Activated gamma-delta T cell (primary cell): ENCODE data around the gene GFRA3.

ENCODE experiments used
- DNase-seq: peaks from one replicate; lab custom pipeline; 2025; lab: John Stamatoyannopoulos, UW

GFRA3 gene

GRCh38 chr5:138246822-138247221, 27.6 kb downstream of the GFRA3 start:
- no peak for DNase-seq

DNA sequence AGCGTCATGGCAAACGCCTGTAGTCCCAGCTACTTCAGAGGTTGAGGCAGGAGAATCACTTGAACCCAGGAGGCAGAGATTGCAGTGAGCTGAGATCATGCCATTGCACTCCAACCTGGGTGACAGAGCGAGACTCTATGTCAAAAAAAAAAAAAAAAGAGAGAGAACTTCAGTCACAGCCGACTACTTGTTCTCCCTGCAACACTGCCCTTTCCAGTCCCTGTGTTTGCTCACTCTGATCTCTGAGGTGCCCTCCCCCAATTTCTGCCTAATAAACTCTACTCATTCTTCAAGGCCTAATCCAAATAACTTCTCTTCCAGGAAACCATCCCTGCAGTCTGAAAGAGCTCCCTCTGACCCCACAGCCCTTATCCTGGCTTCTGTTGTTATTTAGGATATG, 28.1 kb downstream of the GFRA3 start:
- DNase-seq, result no peak

- no peak for DNase-seq
These were observed 28.7 kb downstream of the GFRA3 start for GRCh38 chr5:138245717-138246116.

GRCh38 chr5:138243794-138244193, 30.6 kb downstream of the GFRA3 start:
- DNase-seq, result no peak

GRCh38 chr5:138241688-138242571, 32.5 kb downstream of the GFRA3 start:
- DNase-seq, result no peak

GRCh38 chr5:138240650-138241385, 33.6 kb downstream of the GFRA3 start:
- DNase-seq, result no peak

DNA sequence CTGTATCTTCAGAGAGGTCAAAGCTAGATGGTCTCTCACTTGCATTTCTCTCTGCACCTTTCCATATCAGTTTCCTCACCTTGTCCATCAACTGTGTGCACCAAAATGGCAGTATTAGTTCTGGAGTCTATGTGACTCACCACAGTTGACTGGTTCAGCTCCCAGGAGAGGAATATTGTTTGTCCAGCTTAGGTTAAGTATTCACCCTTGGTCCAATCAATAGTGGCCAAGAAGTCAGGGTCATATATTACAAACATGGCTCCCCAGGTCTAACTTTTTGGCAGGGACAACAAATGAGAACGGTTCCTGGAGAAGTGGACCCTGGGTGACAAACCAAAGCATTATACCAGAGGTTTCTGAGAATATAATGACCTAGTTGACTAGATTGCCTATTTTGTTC, 36.4 kb downstream of the GFRA3 start:
- no peak for DNase-seq

GRCh38 chr5:138234651-138235050, 39.8 kb downstream of the GFRA3 start:
- DNase-seq, result no peak

DNA sequence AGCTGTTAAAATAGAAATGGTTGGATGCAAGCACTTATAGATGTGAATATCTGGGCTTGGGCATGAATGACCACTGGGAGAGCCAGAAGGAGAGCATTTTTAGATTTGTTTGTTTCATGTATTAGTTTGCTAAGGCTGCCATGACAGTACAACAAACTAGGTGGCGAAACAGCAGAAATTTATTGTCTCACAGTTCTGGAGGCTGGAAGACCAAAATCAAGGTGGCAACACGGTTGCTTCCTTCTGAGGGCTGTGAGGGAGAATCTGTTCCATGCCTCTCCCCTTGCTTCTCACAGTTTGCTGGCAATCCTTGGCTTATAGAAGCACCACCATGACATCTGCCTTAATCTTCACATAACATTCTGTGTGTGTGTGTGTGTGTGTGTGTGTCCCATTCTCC, 41.1 kb downstream of the GFRA3 start:
- DNase-seq, result no peak

DNA sequence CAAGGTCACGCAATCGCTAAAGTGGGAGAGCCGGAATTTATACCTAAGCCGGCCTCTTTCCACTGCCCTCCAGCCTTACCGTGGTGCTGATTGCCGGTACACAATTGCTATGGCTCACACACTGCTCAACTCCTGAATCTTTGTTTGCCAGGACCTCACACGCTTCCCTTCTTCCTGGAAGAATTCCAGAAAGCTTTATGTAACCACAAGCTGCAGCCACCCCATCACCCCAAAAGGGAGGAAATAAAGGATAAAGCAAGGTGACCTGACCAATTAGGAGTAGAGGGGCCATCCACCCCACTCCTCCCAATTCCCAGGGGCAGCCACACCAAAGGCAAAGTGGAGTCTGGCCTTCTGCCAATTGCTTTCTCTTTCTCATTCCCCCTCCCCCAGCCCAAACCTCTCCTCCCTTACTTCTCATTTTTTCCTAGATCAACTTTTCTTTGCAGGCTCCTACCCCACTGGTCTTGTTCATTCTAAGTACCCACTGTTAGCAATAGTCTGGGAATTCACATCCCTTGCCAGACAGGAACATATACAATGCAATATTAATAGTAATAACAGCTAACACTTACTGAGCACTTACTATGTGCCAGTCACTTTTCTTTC, 43.3 kb downstream of the GFRA3 start:
- DNase-seq, result no peak

- DNase-seq, result no peak
These were observed 44.2 kb downstream of the GFRA3 start for GRCh38 chr5:138230261-138230660.

DNA sequence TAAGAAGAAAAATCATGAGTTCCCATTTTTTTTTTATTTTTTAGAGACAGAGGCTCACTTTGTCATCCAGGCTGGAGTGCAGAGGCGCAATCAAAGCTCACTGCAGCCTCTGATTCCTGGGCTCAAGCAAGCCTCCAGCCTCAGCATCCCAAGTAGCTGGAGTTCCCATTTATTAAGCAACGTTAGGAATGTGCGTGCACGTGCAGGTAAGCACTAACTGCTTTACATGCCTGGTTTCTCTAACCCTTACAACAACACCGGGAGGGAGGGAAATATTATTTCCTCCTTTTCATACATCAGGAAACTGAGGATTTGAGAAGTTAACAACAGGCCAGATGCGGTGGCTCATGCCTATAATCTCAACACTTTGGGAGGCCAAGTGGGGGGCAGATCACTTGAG, 45.0 kb downstream of the GFRA3 start:
- DNase-seq, result no peak

GRCh38 chr5:138226910-138227309, 47.5 kb downstream of the GFRA3 start:
- DNase-seq, result no peak

DNA sequence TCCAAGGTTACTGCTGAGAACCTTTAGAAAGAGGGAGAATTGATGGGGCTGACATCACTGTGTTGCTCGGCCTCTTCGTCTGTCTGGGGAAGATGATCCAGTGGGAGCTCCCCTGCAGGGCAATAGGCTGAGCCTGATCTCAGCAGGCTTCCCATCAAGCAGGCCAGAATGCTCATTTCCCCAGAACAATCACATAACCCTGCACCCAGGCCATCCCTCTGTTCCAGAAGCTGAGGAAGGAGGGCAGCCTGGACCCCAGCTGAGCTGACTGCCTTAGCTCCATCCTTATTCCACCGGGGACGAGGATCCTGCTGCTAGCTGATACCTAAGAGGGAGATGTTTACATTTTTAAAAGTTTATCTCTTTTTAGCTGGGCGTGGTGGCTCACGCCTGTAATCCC, 49.7 kb downstream of the GFRA3 start:
- no peak for DNase-seq

- DNase-seq, result no peak
These were observed 50.9 kb downstream of the GFRA3 start for GRCh38 chr5:138223532-138223931.

DNA sequence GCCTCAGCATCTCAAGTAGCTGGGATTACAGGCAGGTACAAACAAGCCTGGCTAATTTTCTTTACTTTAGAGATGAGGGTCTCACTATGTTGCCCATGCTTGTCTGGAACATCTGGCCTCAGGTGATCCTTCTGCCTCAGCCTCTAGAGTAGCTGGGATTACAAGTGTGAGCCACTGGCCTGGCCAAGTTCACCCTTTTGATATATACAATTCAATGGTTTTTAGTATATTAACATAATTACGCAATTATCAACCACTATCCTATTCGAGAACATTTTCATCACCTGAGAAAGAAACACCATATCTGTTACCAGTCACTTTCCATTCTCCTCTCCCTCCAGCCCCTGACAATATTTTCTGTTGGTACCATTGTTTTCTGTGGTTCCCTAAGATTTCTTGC, 57.6 kb downstream of the GFRA3 start:
- no peak for DNase-seq

- DNase-seq, result peak; percentile 39
These were observed 61.0 kb downstream of the GFRA3 start, which contains the start of gene CDC23 for GRCh38 chr5:138213161-138214029. CDC23 (minus strand) TSS chr5:138213323; CDS start chr5:138213312, 11 bp downstream.

DNA sequence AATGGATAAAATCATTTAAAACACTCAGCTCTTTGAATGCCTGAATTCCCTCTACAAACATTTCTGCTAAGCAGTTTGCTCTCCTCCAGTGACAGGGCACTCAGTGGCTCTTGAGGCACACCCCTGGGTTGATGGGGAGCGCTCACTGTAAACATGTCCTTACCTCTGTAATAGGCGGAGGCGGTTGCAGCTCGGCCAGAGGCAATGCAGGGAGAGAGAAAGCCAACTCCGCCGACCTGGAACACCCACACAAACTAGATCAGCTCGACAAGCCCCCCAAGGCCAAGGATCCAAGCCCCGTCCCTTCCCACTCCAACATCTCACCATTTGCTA, 61.6 kb downstream of the GFRA3 start:
- no peak for DNase-seq

DNA sequence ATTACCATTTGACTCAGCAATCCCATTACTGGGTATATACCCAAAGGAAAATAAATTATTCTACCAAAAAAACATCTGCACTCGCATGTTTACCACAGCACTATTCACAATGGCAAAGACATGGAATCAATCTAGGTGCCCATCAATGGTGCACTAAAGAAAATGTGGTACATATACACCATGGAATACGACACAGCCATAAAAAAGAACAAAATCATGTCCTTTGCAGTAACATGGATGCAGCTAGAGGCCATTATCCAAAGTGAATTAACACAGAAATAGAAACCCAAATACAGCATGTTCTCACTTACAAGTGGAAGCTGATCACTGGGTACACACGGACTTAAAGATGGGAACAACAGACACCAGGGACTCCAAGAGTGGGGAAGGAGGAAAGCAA, 63.4 kb downstream of the GFRA3 start:
- no peak for DNase-seq
